Lung (tissue), 12 donors: ENCODE results near the gene PNMA8B. TPM values are rescaled to one million over a fixed set of nuclear protein-coding genes. Genes with fewer than 3 reads are reported as not detected.

Source experiments
- ATAC-seq: fragments of 200-7000 bp; cut with Tn5 transposase; one replicate; pipeline ENCODE4 v1.9.1; 2020; ENCODE audit warnings: moderate number of reproducible peaks; ENCODE audit not compliant: insufficient read depth, low FRiP score
- DNase-seq, 3 donors: peaks; one replicate each; pipeline ENCODE4 v3.0.0-alpha.2; 2013 to 2017
- H3K27ac ChIP-seq, 2 donors: one replicate each; pipeline ENCODE4 v1.5.1; 2013; ENCODE audit warnings: mild to moderate bottlenecking in 2 of 2, moderate library complexity in 2 of 2, control low read depth in 1 of 2, inconsistent platforms in 1 of 2, low read depth in 1 of 2, low read length in 1 of 2
- H3K27me3 ChIP-seq, 3 donors: one replicate each; pipeline ENCODE4 v1.5.1; 2013; ENCODE audit warnings: low read length in 2 of 3; ENCODE audit not compliant: control insufficient read depth in 3 of 3, insufficient read depth in 3 of 3
- H3K36me3 ChIP-seq, 4 donors: one replicate each; pipeline ENCODE4 v1.5.1; 2013; ENCODE audit warnings: low read length in 4 of 4, mild to moderate bottlenecking in 1 of 4, moderate library complexity in 1 of 4; ENCODE audit not compliant: control insufficient read depth in 4 of 4, insufficient read depth in 4 of 4
- H3K4me1 ChIP-seq, 5 donors: one replicate each; pipeline ENCODE4 v1.5.1; 2013; ENCODE audit warnings: low read length in 5 of 5, mild to moderate bottlenecking in 2 of 5, moderate library complexity in 1 of 5; ENCODE audit not compliant: control insufficient read depth in 5 of 5, insufficient read depth in 5 of 5
- H3K4me3 ChIP-seq: one replicate; pipeline ENCODE4 v1.5.1; 2013; ENCODE audit warnings: mild to moderate bottlenecking, control low read depth, moderate library complexity
- H3K9ac ChIP-seq, 2 donors: one replicate each; pipeline ENCODE4 v1.5.1; 2013; ENCODE audit warnings: low read length in 2 of 2, control low read depth in 1 of 2; ENCODE audit not compliant: insufficient read depth in 1 of 2
- H3K9me3 ChIP-seq, 4 donors: one replicate each; pipeline ENCODE4 v1.5.1; 2013; ENCODE audit warnings: low read length in 3 of 4, mild to moderate bottlenecking in 1 of 4, moderate library complexity in 1 of 4; ENCODE audit not compliant: control insufficient read depth in 4 of 4, insufficient read depth in 3 of 4
- WGBS, 2 donors: extraction: QIAGEN DNeasy Blood & Tissue Kit; methylation state at CpG; one replicate each; pipeline ENCODE4 v1.1.7; 2013; 5-methylcytosine and 5-hydroxymethylcytosine counted together
- polyA plus RNA-seq, 2 donors: library from polyadenylated mRNA; stranded (reverse); fragments of 200-250 nt; gene quantifications; one replicate each; pipeline ENCODE4 v1.2.1, GENCODE V29; 2013
- total RNA-seq, 2 donors: library from RNA; depleted of rRNA in 1 of 2; stranded (reverse); fragments of >200 nt in 1 of 2; gene quantifications; one replicate each; pipeline ENCODE4 v1.2.1, GENCODE V29; 2014 to 2021
- TF ChIP-seq, protein P1 (sequence below): IDR thresholded peaks from 2 replicates; pipeline ENCODE4 v1.5.1; 2012; ENCODE audit warnings: mild to moderate bottlenecking; ENCODE audit errors: control extremely low read depth, extremely low read depth
- donor health status: control.
- donor health status: control.
- donor health status: Bipolar disorder and iron deficiency.
- donor health status: healthy.
- donor health status: DM: yes; HTN: yes; CAD: no.

PNMA8B gene
- total and polyA plus RNA-seq, 4 donors, result 0.48 to 4.1 (median 1.2) TPM

- Histone ChIP-seq H3K27me3 (peaks cover 0 to 2% (median 0%) of the 10 kb centered on the region in 3 donors), H3K9ac (no peak overlapping the region), H3K4me1 (peaks cover 0 to 43% (median 12%) of the 10 kb centered on the region in 5 donors), H3K36me3 (no peaks in the 10 kb centered on the region), H3K4me3 (no peak overlapping the region), H3K27ac (no peak overlapping the region), H3K9me3 (peaks cover 0 to 2% (median 0%) of the 10 kb centered on the region in 4 donors)
- ATAC-seq (no peak), DNase-seq (no peak)
- 77 to 90% methylated on average over 8 of the region's 8 CpGs for WGBS, 2 donors
- TF ChIP-seq, protein P1, sequence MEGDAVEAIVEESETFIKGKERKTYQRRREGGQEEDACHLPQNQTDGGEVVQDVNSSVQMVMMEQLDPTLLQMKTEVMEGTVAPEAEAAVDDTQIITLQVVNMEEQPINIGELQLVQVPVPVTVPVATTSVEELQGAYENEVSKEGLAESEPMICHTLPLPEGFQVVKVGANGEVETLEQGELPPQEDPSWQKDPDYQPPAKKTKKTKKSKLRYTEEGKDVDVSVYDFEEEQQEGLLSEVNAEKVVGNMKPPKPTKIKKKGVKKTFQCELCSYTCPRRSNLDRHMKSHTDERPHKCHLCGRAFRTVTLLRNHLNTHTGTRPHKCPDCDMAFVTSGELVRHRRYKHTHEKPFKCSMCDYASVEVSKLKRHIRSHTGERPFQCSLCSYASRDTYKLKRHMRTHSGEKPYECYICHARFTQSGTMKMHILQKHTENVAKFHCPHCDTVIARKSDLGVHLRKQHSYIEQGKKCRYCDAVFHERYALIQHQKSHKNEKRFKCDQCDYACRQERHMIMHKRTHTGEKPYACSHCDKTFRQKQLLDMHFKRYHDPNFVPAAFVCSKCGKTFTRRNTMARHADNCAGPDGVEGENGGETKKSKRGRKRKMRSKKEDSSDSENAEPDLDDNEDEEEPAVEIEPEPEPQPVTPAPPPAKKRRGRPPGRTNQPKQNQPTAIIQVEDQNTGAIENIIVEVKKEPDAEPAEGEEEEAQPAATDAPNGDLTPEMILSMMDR, result no peak
Observed at GRCh38 chr19:46474211-46474610, 21.5 kb downstream of the PNMA8B start.

DNA sequence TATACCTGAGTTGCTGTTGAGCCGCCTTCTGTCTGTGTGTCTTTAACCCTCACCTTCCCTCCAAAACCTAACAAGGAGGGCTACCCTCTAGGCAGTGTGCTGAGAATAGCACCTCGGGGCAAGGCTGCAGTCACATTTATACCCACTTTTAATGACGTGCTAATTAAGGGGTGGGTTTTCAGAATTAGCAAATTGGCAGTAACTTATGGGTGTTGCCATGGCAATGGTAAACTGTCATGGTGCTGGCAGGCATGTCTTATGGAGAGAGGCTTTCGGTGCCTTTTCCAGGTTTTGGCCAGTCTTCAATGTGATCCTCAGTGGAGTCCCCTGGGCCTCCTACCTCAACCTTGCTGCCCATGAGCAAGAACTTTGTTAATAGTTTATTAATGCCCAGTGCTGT lies 23.1 kb downstream of the PNMA8B start:
- TF ChIP-seq, protein P1, result no peak
- ATAC-seq (no peak), DNase-seq (no peak)
- Histone ChIP-seq H3K27ac (no peak overlapping the region), H3K9me3 (no peaks in the 10 kb centered on the region), H3K36me3 (no peaks in the 10 kb centered on the region), H3K4me1 (peaks cover 0 to 40% (median 12%) of the 10 kb centered on the region in 5 donors), H3K9ac (no peak overlapping the region), H3K4me3 (no peak overlapping the region), H3K27me3 (peaks cover 0 to 2% (median 0%) of the 10 kb centered on the region in 3 donors)
- 85 to 86% methylated on average over 4 of the region's 4 CpGs for WGBS, 2 donors

GRCh38 chr19:46471811-46472543 lies 23.7 kb downstream of the PNMA8B start:
- TF ChIP-seq, protein P1, result no peak
- H3K9ac ChIP-seq, result peak overlapping the region in 1 of 2 donors; percentile 65
- no peaks in the 10 kb centered on the region for H3K36me3 ChIP-seq
- H3K4me1 ChIP-seq, result peaks cover 0 to 43% (median 12%) of the 10 kb centered on the region in 5 donors
- ATAC-seq, result no peak
- no peak for DNase-seq
- 59 to 69% methylated on average over 11 of the region's 11 CpGs for WGBS, 2 donors
- H3K27me3 ChIP-seq, result peaks cover 0 to 2% (median 0%) of the 10 kb centered on the region in 3 donors
- H3K9me3 ChIP-seq, result no peaks in the 10 kb centered on the region
- H3K27ac ChIP-seq, result peak overlapping the region in 1 of 2 donors; percentile 40
- H3K4me3 ChIP-seq, result no peak overlapping the region
